Activated naive CD4-positive, alpha-beta T cell treated with Interleukin-2 at 50 U/mL for 16 hours (primary cell): ENCODE measurements around the gene CDC6.

Experiments used
- DNase-seq: peaks from one replicate; pipeline ENCODE4 v3.0.0-alpha.2; 2020

Gene CDC6

GRCh38 chr17:40342504-40343218 is 55.0 kb downstream of the CDC6 start:
- no peak for DNase-seq

- no peak for DNase-seq
Measured at GRCh38 chr17:40343219-40344119, 55.8 kb downstream of the CDC6 start.

DNA sequence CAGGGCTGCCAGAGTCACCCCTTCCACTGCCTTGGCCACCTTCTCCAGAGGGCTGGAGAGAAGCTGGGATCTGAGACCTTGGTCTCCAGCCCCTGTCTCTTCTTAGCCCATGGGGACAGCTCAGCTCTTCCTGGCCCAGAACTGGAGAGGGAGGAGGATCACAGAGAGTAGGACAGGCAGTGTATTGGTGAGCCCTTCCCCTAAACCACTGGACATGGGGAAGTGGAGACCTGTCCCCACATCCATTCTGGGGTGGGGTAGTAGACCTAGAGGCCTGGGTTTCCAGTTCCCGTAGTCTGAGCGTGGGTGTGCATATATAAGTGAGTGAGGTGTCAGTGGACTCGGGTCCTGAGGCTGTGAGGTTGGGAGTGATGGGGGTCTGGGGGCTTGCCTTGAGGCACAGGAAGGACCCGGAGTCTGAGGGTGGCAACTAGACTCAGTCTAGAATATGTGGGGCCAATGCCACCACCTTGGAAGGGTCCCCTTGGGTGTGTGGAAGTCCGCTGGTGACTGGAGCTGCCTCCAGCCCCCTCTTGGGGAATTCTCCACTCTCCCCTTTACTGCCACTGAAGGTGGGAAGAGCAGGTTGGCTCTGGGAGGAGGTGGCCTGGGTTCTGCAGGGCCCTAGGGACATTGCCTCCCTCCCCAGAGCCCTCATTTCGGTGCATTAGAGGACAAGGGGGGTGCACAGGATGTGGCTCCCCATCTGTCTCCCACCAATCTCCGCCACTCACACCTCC is 56.9 kb downstream of the CDC6 start:
- no peak for DNase-seq

- DNase-seq = peak; percentile 29
Measured at GRCh38 chr17:40345161-40345993, 57.7 kb downstream of the CDC6 start.

- no peak for DNase-seq
Measured at GRCh38 chr17:40345994-40346764, 58.5 kb downstream of the CDC6 start.

- DNase-seq = peak; percentile 13
Measured at GRCh38 chr17:40346765-40347158, 59.1 kb downstream of the CDC6 start.

DNA sequence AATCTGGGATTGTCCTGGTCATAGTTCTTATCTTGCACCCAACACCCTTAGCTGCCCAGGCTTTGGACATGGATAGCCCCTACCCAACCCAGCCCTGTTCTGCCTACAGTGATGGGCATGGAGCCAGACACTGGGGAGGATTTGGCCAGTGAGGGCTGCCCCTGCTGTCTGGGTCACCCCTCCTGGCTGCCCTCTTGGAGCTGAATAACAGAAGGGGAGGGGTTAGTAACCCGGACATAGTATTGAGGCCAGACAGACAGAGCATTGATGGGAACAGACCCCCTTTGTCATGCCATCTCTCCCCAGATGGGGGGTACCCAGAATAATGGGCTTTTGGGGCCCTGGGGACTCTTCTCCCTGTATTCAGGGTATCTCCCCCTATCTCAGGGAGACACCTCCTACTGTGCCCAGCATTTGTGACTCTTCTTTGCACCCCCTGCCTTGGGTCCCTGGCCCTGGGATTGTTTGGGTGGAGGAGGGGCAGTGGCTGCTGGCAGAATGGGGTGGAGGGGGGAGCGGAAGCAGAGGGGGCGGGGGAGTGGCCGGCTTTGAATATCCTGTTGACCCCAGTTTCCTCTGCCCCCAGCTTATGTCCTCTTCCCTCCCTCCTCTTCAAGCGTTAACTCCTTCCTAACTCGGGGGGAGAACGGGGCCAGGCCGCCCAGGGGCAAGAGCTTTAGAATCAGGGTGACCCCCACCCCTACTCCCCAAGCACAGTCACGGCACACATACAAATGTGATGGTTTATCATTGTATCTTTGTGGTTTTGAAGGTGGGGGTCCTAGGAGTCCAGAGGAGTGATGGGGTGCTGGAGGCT is 59.8 kb downstream of the CDC6 start:
- DNase-seq = no peak

GRCh38 chr17:40348136-40348504 is 60.4 kb downstream of the CDC6 start:
- DNase-seq = no peak

GRCh38 chr17:40348562-40349476 is 61.1 kb downstream of the CDC6 start:
- no peak for DNase-seq

GRCh38 chr17:40349477-40349894 is 61.8 kb downstream of the CDC6 start:
- no peak for DNase-seq

DNA sequence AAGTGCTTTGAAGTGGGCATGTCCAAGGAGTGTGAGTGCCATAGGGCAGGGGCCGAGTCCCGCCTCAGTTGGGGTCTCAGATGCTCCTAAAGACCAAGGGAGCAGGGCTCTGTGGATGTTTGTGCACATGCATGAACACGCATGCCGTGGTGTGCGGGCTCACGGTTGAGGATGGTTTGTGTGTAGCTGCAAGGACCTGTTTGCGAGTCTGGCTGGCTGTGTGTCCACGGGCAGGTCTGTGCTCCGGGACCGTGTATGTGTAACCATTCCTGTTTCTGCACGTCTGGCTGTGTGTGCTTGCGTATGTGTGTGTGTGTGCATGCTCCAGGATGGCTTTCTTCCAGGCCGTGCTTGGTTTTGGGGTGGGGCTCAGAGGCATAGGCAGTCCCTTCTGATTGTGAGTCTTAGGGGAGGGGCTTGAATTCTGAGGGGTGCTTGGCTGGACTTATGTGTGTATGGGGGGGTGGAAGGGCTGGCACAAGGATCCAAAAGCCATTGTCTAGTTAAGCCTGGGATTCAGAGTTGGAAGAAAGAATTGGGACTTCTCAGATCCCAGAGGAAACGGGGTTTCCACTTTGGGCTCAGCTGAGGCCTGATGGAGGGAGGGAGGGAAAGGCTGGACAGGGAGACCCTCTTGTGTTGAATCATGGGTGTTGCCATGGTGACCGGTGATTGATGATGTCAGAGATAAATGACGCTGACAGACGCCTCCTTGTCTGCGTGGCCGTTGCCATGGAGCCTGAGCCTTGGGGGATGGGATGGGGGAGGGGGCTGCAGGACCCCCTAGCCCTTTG is 62.4 kb downstream of the CDC6 start:
- no peak for DNase-seq

DNA sequence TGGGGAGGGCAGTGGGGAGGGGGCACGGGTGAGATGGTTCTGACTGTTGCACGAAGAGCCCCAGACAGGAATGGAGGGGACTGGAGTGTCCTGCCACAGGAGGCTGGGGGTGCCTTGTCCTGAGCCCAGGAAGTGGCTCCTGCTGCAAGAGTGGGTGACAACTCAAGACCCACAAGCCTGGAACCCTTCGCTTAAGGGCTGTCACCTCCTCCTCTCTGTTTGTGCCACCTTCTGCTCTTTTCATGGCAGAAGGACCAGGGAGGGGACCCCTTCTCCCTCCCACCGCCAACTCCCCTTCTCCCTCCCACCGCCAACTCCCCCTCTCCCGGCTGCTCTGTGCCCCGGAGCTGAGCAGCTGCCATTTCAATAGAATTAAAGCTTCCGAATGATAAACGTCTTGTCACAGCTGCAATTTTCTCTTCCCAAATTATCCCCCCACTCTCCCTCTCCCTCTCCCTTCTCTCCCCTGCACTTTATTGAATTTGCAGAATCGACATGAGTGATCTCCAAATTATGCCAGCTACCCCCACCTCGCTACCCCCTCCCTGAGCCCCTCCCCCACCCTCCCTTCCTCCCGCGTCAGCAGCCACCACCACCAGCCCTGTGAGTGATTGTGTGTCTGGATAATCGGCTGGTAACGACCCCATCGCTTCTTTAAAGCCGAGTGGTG is 63.1 kb downstream of the CDC6 start:
- no peak for DNase-seq

- no peak for DNase-seq
Measured at GRCh38 chr17:40351359-40352236, 63.9 kb downstream of the CDC6 start.

DNA sequence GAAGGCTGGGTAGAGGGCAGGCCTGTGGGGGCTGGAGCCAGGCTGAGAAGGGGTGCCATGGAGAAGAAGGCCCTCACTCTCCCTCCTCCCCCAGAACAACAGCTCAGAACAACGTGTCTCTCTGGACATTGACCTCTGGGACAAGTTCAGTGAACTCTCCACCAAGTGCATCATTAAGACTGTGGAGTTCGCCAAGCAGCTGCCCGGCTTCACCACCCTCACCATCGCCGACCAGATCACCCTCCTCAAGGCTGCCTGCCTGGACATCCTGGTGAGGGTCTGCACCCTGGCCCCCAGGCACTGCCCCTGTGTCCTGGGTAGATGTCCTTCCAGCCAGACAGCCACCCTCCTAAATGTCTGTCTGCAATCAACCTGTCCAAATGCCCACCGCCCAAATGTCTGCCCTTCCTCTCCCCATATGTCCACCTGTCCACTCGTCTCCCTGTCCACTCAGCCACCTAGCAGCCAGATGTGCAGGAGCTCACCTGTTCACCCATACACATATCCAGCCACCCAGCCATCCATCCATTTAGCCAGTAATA is 64.6 kb downstream of the CDC6 start:
- DNase-seq = no peak

DNA sequence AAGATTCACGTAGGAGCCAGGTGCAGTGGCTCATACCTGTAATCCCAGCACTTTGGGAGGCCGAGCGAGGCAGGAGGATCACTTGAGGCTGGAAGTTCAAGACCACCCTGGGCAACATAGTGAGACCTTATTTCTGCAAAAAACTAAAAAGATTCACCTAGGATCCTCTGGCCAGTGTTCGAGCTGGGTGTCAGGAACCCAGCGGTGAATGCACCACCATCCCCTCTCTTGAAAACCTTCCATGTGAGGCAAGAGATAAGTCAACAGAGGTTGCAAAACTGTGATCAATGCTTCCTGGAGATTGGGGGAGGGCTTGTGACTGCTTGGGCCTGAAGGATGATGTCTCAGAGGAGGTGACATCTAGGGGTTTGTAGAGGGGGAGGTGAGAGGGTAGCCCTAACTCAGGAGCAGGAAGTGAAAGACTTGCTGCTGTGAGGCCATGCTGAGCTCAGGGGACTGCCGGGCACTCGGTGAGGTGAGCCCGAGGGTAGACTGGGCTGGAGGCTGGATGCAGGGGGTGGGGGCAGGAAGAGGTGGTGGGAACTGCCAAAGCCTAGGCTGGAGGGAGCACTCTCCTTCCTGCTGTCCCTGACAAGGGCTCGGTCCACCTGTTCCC is 65.2 kb downstream of the CDC6 start:
- DNase-seq = no peak
